ENCODE data around the gene BRAF.
"Not testable (repeated sequence)": the region's sequence is repeated elsewhere in the genome, so short reads cannot be mapped to it uniquely, and the experiment has no call there.

The BRAF gene

GRCh38 chr7:140684066-140684950 is 240.4 kb downstream of the BRAF start:
- no peak for DNase-seq (ENCODE audit: low read depth in 3 of 3, low spot score in 1 of 3)

GRCh38 chr7:140683657-140684056 is 241.1 kb downstream of the BRAF start:
- no peak for DNase-seq (ENCODE audit: low read depth in 3 of 3, low spot score in 1 of 3)

- no peak for DNase-seq (ENCODE audit: low read depth in 3 of 3, low spot score in 1 of 3)
Measured at GRCh38 chr7:140681766-140682165, 243.0 kb downstream of the BRAF start.

- DNase-seq (ENCODE audit: low read depth in 3 of 3, low spot score in 1 of 3) = no peak
Measured at GRCh38 chr7:140680886-140681285, 243.8 kb downstream of the BRAF start.

- DNase-seq (ENCODE audit: low read depth in 3 of 3, low spot score in 1 of 3) = no peak
Measured at GRCh38 chr7:140679186-140679585, 245.5 kb downstream of the BRAF start.

GRCh38 chr7:140678816-140679130 is 246.0 kb downstream of the BRAF start:
- no peak for DNase-seq (ENCODE audit: low read depth in 3 of 3, low spot score in 1 of 3)

GRCh38 chr7:140678081-140678815 is 246.5 kb downstream of the BRAF start:
- DNase-seq (ENCODE audit: low read depth in 3 of 3, low spot score in 1 of 3) = no peak

GRCh38 chr7:140677496-140677895 is 247.2 kb downstream of the BRAF start:
- no peak for DNase-seq (ENCODE audit: low read depth in 3 of 3, low spot score in 1 of 3)

- DNase-seq (ENCODE audit: low read depth in 3 of 3, low spot score in 1 of 3) = not testable (repeated sequence)
Measured at GRCh38 chr7:140676956-140677355, 247.8 kb downstream of the BRAF start.

GRCh38 chr7:140676306-140676705 is 248.4 kb downstream of the BRAF start:
- no peak for DNase-seq (ENCODE audit: low read depth in 3 of 3, low spot score in 1 of 3)

- no peak for DNase-seq (ENCODE audit: low read depth in 3 of 3, low spot score in 1 of 3)
Measured at GRCh38 chr7:140675726-140676125, 249.0 kb downstream of the BRAF start.

GRCh38 chr7:140674899-140675701 is 249.6 kb downstream of the BRAF start:
- no peak for DNase-seq (ENCODE audit: low read depth in 3 of 3, low spot score in 1 of 3)

- no peak for DNase-seq (ENCODE audit: low read depth in 3 of 3, low spot score in 1 of 3)
Measured at GRCh38 chr7:140674356-140674800, 250.4 kb downstream of the BRAF start.

- DNase-seq (ENCODE audit: low read depth in 3 of 3, low spot score in 1 of 3) = no peak
Measured at GRCh38 chr7:140673774-140674155, 251.0 kb downstream of the BRAF start.

- DNase-seq (ENCODE audit: low read depth in 3 of 3, low spot score in 1 of 3) = peak in 2 of 3 donors; percentile 31 to 48
Measured at GRCh38 chr7:140673063-140673773, 251.5 kb downstream of the BRAF start.

- peak in 1 of 3 donors; percentile 57 for DNase-seq (ENCODE audit: low read depth in 3 of 3, low spot score in 1 of 3)
Measured at GRCh38 chr7:140672382-140673062, 252.2 kb downstream of the BRAF start, which contains the start of gene ADCK2. Gene ADCK2 (plus strand): TSS chr7:140672945. CDS start chr7:140673331, 386 bp downstream.

- no peak for DNase-seq (ENCODE audit: low read depth in 3 of 3, low spot score in 1 of 3)
Measured at GRCh38 chr7:140671966-140672365, 252.8 kb downstream of the BRAF start.

- DNase-seq (ENCODE audit: low read depth in 3 of 3, low spot score in 1 of 3) = no peak
Measured at GRCh38 chr7:140670343-140670935, 254.3 kb downstream of the BRAF start.

GRCh38 chr7:140669862-140670261 is 254.9 kb downstream of the BRAF start:
- DNase-seq (ENCODE audit: low read depth in 3 of 3, low spot score in 1 of 3) = not testable (repeated sequence)

GRCh38 chr7:140669352-140669751 is 255.4 kb downstream of the BRAF start:
- no peak for DNase-seq (ENCODE audit: low read depth in 3 of 3, low spot score in 1 of 3)
